Measurements from ENCODE around the gene PERM1. TPM values are rescaled to one million over a fixed set of nuclear protein-coding genes. Genes with fewer than 3 reads are reported as not detected.
A peak's percentile ranks its signal among the peaks of the same experiment; 100 is the strongest.

Gene PERM1
- total and polyA plus RNA-seq, 2 of the 13 experiments (the other 11 are each of a cell fraction or from before 2014, with no cell fraction given), result 0.04 to 0.29 TPM

GRCh38 chr1:941588-942383 lies 40.1 kb downstream of the PERM1 start (continued):
- TF ChIP-seq ZNF326 (CRISPR knock-in tag; IDR thresholded peaks at IDR 0.05; ENCODE audit: borderline replicate concordance) (no peak), REL (CRISPR knock-in tag; conservative IDR thresholded peaks at IDR 0.05) (no peak), ZNF557 (CRISPR knock-in tag; IDR thresholded peaks at IDR 0.05) (no peak), YY1 (IDR thresholded peaks at IDR 0.05; ENCODE audit: insufficient read depth, insufficient replicate concordance, low read depth, low read length) (no peak), ZNF24 (IDR thresholded peaks at IDR 0.05) (no peak), TRIM22 (IDR thresholded peaks at IDR 0.05) (no peak), MTF2 (CRISPR knock-in tag; IDR thresholded peaks at IDR 0.05; ENCODE audit: borderline replicate concordance) (0 out of 2 replicates have a peak, but pooled peaks have one; percentile 2), ZNF282 (IDR thresholded peaks at IDR 0.05; ENCODE audit: partially characterized antibody) (no peak), FOXC1 (CRISPR knock-in tag; IDR thresholded peaks at IDR 0.05; ENCODE audit: borderline replicate concordance) (no peak), ZBTB46 (CRISPR knock-in tag; IDR thresholded peaks at IDR 0.05; ENCODE audit: borderline replicate concordance) (no peak), HNRNPUL1 (IDR thresholded peaks at IDR 0.05; ENCODE audit: low read depth, low read length) (no peak), ZNF616 (CRISPR knock-in tag; IDR thresholded peaks at IDR 0.05; ENCODE audit: low read depth) (no peak), KDM5A (IDR thresholded peaks at IDR 0.05; ENCODE audit: borderline replicate concordance, low read length) (no peak), ZNF121 (CRISPR knock-in tag; IDR thresholded peaks at IDR 0.05) (no peak), ZNF547 (CRISPR knock-in tag; IDR thresholded peaks at IDR 0.05) (no peak), ZNF143 (CRISPR knock-in tag; IDR thresholded peaks at IDR 0.05) (no peak), SALL1 (CRISPR knock-in tag; IDR thresholded peaks at IDR 0.05) (peak; percentile 11; the same call in 1 of the 2 replicates), SIX1 (CRISPR knock-in tag; IDR thresholded peaks at IDR 0.05; ENCODE audit: borderline replicate concordance) (no peak), ZBTB7B (CRISPR knock-in tag; IDR thresholded peaks at IDR 0.05) (no peak), ZNF792 (CRISPR knock-in tag; IDR thresholded peaks at IDR 0.05) (no peak), STAT6 (CRISPR knock-in tag; IDR thresholded peaks at IDR 0.05; ENCODE audit: borderline replicate concordance) (no peak), MED1 (CRISPR knock-in tag; IDR thresholded peaks at IDR 0.05) (no peak), ZNF574 (CRISPR knock-in tag; IDR thresholded peaks at IDR 0.05) (no peak)
